Ovary (tissue), 3 donors: ENCODE measurements around the gene COMTD1.

ENCODE experiments used
- EP300 ChIP-seq: sonication (generic); formaldehyde crosslinking; IDR thresholded peaks from one replicate; pipeline ENCODE4 v1.6.1; 2017; ENCODE audit warnings: antibody characterized with exemption
- POLR2A ChIP-seq: fragments of 450-650 bp; IDR thresholded peaks from one replicate; pipeline ENCODE4 v1.6.1; 2017; ENCODE audit warnings: antibody characterized with exemption, mild to moderate bottlenecking, moderate library complexity
- TF ChIP-seq, protein P1 (sequence below), 3 donors: fragments of 450-650 bp in 2 of 3; fragments of 200-600 bp in 1 of 3; IDR thresholded peaks; one replicate each; pipeline versions ENCODE4 v1.5.1 to v1.8.0; 2016 to 2022; ENCODE audit warnings: antibody characterized with exemption in 3 of 3, mild to moderate bottlenecking in 1 of 3
- donor health status: DM: no; HTN: no; CAD: no.

DNA sequence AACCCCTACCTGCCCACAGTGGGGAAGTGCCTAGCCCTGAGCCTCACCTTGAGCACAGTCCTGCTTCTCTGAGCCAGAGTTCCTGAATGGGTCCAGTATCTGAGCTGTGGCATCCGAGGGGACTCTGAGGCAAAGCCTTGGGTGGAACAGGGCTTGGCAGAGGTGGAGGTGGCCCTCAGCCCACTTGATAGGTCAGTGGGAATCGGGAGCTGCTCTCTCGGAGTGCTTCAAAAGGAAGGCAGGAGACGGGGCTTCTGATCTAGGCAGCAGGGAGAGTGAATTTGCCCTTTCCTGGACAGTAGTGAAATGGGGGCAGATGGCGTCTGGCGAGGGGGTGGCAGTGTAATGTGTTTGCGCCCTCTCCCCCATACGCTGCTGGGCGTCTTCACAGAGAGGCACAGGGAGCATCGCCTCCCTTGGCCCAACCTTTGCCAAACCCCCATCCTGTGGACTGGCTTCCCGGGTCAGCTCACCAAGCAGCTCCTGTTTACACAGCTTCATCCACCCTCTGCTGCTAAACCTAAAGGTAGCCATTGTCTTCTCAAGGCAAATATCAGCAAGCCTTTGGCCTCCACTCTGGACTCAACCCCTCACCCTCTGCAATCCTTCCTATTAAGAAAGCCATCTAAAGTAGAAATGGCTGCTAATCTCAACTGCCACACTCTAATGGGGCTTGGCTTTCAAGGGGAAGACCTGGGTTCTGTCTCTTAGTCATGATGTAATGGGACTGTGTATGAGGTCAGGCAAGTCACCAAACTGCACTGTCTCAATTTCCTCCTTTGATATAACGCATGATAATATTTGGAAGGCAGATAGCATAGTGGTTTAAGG, 46.3 kb downstream of the COMTD1 start:
- TF ChIP-seq, protein P1, sequence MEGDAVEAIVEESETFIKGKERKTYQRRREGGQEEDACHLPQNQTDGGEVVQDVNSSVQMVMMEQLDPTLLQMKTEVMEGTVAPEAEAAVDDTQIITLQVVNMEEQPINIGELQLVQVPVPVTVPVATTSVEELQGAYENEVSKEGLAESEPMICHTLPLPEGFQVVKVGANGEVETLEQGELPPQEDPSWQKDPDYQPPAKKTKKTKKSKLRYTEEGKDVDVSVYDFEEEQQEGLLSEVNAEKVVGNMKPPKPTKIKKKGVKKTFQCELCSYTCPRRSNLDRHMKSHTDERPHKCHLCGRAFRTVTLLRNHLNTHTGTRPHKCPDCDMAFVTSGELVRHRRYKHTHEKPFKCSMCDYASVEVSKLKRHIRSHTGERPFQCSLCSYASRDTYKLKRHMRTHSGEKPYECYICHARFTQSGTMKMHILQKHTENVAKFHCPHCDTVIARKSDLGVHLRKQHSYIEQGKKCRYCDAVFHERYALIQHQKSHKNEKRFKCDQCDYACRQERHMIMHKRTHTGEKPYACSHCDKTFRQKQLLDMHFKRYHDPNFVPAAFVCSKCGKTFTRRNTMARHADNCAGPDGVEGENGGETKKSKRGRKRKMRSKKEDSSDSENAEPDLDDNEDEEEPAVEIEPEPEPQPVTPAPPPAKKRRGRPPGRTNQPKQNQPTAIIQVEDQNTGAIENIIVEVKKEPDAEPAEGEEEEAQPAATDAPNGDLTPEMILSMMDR (IDR thresholded peaks at IDR 0.05): no peak
- TF ChIP-seq POLR2A (no peak), EP300 (no peak)
